Activated CD8-positive, alpha-beta memory T cell treated with anti-CD3 and anti-CD28 coated beads, Interleukin-2, amount 10 ng/mL, durations not matched to agents 7 days and 5 days (primary cell): ENCODE results near the gene PHF13. TPM values are rescaled to one million over a fixed set of nuclear protein-coding genes. Genes with fewer than 3 reads are reported as not detected.

Experiments
- ATAC-seq: fragments of 150-1000 bp; cut with Tn5 transposase; one replicate; pipeline ENCODE4 v1.10.0; 2021; ENCODE audit warnings: moderate library complexity
- CTCF ChIA-PET: fragments of 350-600 bp; sonication (Branson Sonifier 250); formaldehyde crosslinking; loops from one replicate; lab custom pipeline; 2021; ENCODE audit warnings: antibody characterized with exemption; lab: Charles Lee
- DNase-seq: peaks from one replicate; pipeline ENCODE4 v3.0.0-alpha.2; 2020
- H3K27ac Mint-ChIP-seq: one replicate; pipeline ENCODE4 v1.8.0; 2021; ENCODE audit warnings: mild to moderate bottlenecking, mixed read lengths
- H3K27me3 Mint-ChIP-seq: one replicate; pipeline ENCODE4 v1.8.0; 2021; ENCODE audit warnings: mixed read lengths
- H3K36me3 Mint-ChIP-seq: one replicate; pipeline ENCODE4 v1.8.0; 2021; ENCODE audit warnings: mild to moderate bottlenecking, mixed read lengths
- H3K4me1 Mint-ChIP-seq: one replicate; pipeline ENCODE4 v1.8.0; 2021; ENCODE audit warnings: mixed read lengths
- H3K4me3 Mint-ChIP-seq: one replicate; pipeline ENCODE4 v1.8.0; 2021; ENCODE audit warnings: mild to moderate bottlenecking, moderate library complexity, mixed read lengths
- H3K9me3 Mint-ChIP-seq: one replicate; pipeline ENCODE4 v1.8.0; 2022; ENCODE audit warnings: low read depth, mixed read lengths
- total RNA-seq, 2 experiments: library from RNA; stranded (reverse); gene quantifications; one replicate each; pipeline ENCODE4 v1.2.3, GENCODE V29; 2021

Gene PHF13
- total RNA-seq, 2 experiments from 2014 or later = 10.7 to 15.9 TPM

DNA sequence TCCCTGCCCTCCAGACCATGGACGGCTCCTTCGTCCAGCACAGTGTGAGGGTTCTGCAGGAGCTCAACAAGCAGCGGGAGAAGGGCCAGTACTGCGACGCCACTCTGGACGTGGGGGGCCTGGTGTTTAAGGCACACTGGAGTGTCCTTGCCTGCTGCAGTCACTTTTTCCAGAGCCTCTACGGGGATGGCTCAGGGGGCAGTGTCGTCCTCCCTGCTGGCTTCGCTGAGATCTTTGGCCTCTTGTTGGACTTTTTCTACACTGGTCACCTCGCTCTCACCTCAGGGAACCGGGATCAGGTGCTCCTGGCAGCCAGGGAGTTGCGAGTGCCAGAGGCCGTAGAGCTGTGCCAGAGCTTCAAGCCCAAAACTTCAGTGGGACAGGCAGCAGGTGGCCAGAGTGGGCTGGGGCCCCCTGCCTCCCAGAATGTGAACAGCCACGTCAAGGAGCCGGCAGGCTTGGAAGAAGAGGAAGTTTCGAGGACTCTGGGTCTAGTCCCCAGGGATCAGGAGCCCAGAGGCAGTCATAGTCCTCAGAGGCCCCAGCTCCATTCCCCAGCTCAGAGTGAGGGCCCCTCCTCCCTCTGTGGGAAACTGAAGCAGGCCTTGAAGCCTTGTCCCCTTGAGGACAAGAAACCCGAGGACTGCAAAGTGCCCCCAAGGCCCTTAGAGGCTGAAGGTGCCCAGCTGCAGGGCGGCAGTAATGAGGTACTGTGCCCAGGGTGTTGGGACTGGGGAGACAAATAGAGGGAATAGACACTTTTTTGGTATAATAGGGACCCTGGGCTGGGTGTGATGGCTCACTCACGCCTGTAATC lies 32.7 kb upstream of the PHF13 start:
- no peaks in the 10 kb centered on the region for H3K27me3 Mint-ChIP-seq
- CTCF ChIA-PET = interaction anchor here (0.9 to 2.2 kb wide), 3 partner anchors 12 to 26 kb away, joined by 3 to 24 read pairs (median 5); partner anchors contain the start of genes NOL9 and TAS1R1

DNA sequence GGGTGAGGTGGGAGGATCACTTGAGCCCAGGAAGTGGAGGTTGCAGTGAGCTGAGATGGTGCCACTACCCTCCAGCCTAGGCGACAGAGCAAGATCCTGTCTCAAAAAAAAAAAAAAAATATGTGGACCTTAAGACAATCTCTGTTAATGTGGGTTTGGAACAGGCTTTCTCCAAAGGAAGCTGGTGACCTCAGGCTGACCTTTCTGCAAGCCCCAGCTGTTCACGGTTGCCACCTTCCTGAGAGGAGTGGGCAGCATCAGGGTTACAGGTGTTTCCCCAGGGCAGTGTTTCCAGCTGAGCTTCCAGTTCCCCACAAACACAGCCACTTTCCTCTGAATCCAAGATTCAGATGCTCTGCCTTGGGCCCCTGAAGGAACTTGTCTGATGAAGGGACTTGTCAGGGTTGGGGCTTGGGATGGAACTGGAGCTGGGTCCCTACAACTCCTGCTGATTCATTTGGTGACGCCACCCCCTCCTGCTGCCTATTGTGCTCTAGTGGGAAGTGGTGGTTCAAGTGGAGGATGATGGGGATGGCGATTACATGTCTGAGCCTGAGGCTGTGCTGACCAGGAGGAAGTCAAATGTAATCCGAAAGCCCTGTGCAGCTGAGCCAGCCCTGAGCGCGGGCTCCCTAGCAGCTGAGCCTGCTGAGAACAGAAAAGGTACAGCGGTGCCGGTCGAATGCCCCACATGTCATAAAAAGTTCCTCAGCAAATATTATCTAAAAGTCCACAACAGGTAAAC lies 31.8 kb upstream of the PHF13 start:
- H3K27ac Mint-ChIP-seq = peak overlapping the region; percentile 14
- no peaks in the 10 kb centered on the region for H3K36me3 Mint-ChIP-seq
- H3K4me3 Mint-ChIP-seq = no peak overlapping the region
- ATAC-seq (no peak), DNase-seq (no peak)
- H3K4me1 Mint-ChIP-seq = peaks cover 31% of the 10 kb centered on the region
- H3K9me3 Mint-ChIP-seq = no peaks in the 10 kb centered on the region
- CTCF ChIA-PET = interaction anchor here (1.6 to 2.2 kb wide), 2 partner anchors 27 to 29 kb away, joined by 3 to 24 read pairs; partner anchors contain the start of genes NOL9 and TAS1R1
- H3K27me3 Mint-ChIP-seq = no peaks in the 10 kb centered on the region

More for the DNA sequence above, 32.7 kb upstream of the PHF13 start:
- H3K4me1 Mint-ChIP-seq = peaks cover 31% of the 10 kb centered on the region
- H3K27ac Mint-ChIP-seq = peak overlapping the region; percentile 94
- ATAC-seq = no peak
- DNase-seq = no peak
- H3K36me3 Mint-ChIP-seq = no peaks in the 10 kb centered on the region
- H3K9me3 Mint-ChIP-seq = no peaks in the 10 kb centered on the region
- H3K4me3 Mint-ChIP-seq = peak overlapping the region; percentile 94

- Mint-ChIP-seq H3K4me1 (peaks cover 32% of the 10 kb centered on the region), H3K27ac (peak overlapping the region; percentile 53), H3K36me3 (no peaks in the 10 kb centered on the region), H3K4me3 (no peak overlapping the region), H3K9me3 (no peaks in the 10 kb centered on the region), H3K27me3 (no peaks in the 10 kb centered on the region)
- CTCF ChIA-PET = interaction anchor here (1.1 to 1.6 kb wide), 3 partner anchors 18 to 29 kb away, joined by 3 read pairs; no protein-coding TSS in a partner anchor
- DNase-seq = no peak
- ATAC-seq = no peak
These were observed 31.2 kb upstream of the PHF13 start for GRCh38 chr1:6582370-6582769.

DNA sequence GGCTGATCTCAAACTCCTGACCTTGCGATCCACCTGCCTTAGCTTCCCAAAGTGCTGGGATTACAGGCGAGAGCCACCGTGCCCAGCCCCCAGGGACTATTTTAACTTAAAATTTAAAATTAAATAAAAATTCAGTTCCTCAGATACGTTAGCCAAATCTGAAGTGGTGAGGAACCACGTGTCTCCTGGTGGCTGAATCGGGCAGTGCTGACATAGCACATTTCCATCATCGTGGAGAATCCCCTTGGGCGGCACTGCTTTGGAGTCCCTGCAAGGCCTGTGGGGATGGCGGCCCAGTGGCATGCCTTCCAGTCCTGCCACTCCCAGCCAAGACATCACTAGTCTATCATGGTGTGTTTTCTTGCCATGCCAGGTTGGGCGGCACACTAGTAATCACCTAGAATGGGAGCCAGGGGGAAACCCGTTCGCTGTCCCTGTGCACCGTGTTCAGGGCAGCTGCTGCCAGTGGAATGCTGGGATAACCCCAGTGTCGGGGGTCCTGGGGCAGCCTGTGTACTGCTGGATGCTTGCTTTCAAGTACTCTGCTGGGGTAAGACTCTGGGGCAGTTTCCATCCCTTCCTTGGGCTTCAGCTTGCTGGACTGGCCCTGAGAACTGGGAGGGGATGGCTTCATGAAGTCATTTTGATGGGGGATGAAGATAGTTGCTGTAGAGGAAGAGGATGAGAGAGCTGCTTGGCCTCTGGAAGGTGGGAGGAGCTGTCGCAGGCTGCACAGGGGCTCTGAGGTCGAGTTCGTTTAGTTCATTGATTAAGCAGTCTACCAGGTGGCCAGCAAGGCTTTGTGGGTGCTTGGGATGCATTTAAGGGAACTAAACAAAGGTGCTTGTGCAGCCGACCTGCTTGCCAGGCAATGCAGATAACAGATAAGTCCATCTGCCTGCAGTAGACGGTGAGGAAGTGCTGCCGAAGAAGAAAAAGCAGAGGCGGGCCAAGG lies 29.1 kb upstream of the PHF13 start:
- H3K9me3 Mint-ChIP-seq = no peaks in the 10 kb centered on the region
- CTCF ChIA-PET = interaction anchor here (0.7 kb wide), 1 partner anchor 1083 kb away, joined by 3 read pairs; no protein-coding TSS in a partner anchor
- H3K4me1 Mint-ChIP-seq = peaks cover 27% of the 10 kb centered on the region
- H3K27me3 Mint-ChIP-seq = no peaks in the 10 kb centered on the region
- ATAC-seq = no peak
- peak overlapping the region; percentile 3 for H3K27ac Mint-ChIP-seq
- no peak overlapping the region for H3K4me3 Mint-ChIP-seq
- no peak for DNase-seq
- H3K36me3 Mint-ChIP-seq = peaks cover 2% of the 10 kb centered on the region

- Mint-ChIP-seq H3K27me3 (no peaks in the 10 kb centered on the region), H3K27ac (peak overlapping the region; percentile 3), H3K4me1 (peaks cover 24% of the 10 kb centered on the region), H3K36me3 (peaks cover 3% of the 10 kb centered on the region), H3K4me3 (no peak overlapping the region), H3K9me3 (no peaks in the 10 kb centered on the region)
- ATAC-seq (no peak), DNase-seq (no peak)
- CTCF ChIA-PET = no interaction called here
These were observed 28.3 kb upstream of the PHF13 start for GRCh38 chr1:6585081-6585722.

DNA sequence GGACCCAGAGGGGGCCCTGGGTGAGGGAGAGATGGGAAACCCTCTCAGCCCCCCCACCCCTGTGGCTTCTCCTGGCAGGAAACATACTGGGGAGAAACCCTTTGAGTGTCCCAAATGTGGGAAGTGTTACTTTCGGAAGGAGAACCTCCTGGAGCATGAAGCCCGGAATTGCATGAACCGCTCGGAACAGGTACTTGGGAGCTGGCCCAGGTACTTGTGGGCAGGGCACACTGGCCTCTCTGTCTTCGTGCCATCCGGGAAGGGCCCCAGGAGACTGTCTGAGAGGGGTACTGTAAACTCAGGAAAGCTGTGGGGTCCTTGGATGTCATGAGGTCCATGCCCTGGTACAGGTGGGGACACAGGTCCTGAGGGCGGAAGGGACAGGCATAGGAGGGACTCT lies 27.7 kb upstream of the PHF13 start:
- Mint-ChIP-seq H3K9me3 (no peaks in the 10 kb centered on the region), H3K4me3 (no peak overlapping the region), H3K27ac (no peak overlapping the region), H3K4me1 (peaks cover 18% of the 10 kb centered on the region), H3K36me3 (peaks cover 3% of the 10 kb centered on the region), H3K27me3 (no peaks in the 10 kb centered on the region)
- ATAC-seq (no peak), DNase-seq (no peak)
- CTCF ChIA-PET = no interaction called here

DNA sequence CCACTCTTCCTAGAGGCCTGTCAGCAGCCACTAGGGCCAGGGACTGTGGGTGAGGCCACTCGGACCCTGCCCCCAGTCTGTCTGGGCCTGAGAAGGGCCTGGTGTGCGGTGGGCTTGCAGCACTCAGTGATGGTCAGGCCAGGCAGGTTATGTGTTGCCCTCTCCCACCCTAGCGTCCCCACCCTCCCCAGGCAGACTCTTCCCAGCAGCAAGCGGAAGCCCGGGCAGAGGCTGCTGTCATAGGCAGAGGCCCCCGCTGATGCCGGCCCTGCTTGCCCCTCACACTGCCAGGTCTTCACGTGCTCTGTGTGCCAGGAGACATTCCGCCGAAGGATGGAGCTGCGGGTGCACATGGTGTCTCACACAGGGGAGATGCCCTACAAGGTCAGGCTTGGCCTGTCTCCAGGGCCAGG lies 27.1 kb upstream of the PHF13 start:
- CTCF ChIA-PET = no interaction called here
- Mint-ChIP-seq H3K9me3 (no peaks in the 10 kb centered on the region), H3K27me3 (no peaks in the 10 kb centered on the region), H3K27ac (no peak overlapping the region), H3K4me3 (no peak overlapping the region), H3K36me3 (peaks cover 3% of the 10 kb centered on the region), H3K4me1 (peaks cover 20% of the 10 kb centered on the region)
- DNase-seq (no peak), ATAC-seq (no peak)

- Mint-ChIP-seq H3K4me3 (no peak overlapping the region), H3K27ac (peak overlapping the region; percentile 33), H3K4me1 (peaks cover 20% of the 10 kb centered on the region), H3K9me3 (no peaks in the 10 kb centered on the region), H3K27me3 (no peaks in the 10 kb centered on the region), H3K36me3 (peaks cover 3% of the 10 kb centered on the region)
- DNase-seq (no peak), ATAC-seq (no peak)
- CTCF ChIA-PET = interaction anchor here (1.0 to 1.3 kb wide), 3 partner anchors 16 to 99 kb away, joined by 3 read pairs; partner anchors contain the start of gene KLHL21
These were observed 26.1 kb upstream of the PHF13 start for GRCh38 chr1:6587261-6588005.

- H3K27ac Mint-ChIP-seq = peak overlapping the region; percentile 33
- H3K4me1 Mint-ChIP-seq = peaks cover 27% of the 10 kb centered on the region
- H3K9me3 Mint-ChIP-seq = no peaks in the 10 kb centered on the region
- ATAC-seq = no peak
- no peak overlapping the region for H3K4me3 Mint-ChIP-seq
- CTCF ChIA-PET = interaction anchor here (1.0 to 1.3 kb wide), 2 partner anchors 15 to 100 kb away, joined by 3 read pairs; partner anchors contain the start of gene KLHL21
- no peaks in the 10 kb centered on the region for H3K27me3 Mint-ChIP-seq
- no peak for DNase-seq
- peaks cover 6% of the 10 kb centered on the region for H3K36me3 Mint-ChIP-seq
These were observed 25.2 kb upstream of the PHF13 start for GRCh38 chr1:6588128-6588892.

- Mint-ChIP-seq H3K4me1 (peaks cover 29% of the 10 kb centered on the region), H3K4me3 (no peak overlapping the region), H3K36me3 (peaks cover 6% of the 10 kb centered on the region), H3K27ac (peak overlapping the region; percentile 2), H3K9me3 (no peaks in the 10 kb centered on the region), H3K27me3 (no peaks in the 10 kb centered on the region)
- DNase-seq (no peak), ATAC-seq (no peak)
- CTCF ChIA-PET = no interaction called here
These were observed 24.5 kb upstream of the PHF13 start for GRCh38 chr1:6588893-6589520.

GRCh38 chr1:6590046-6590445 lies 23.5 kb upstream of the PHF13 start:
- Mint-ChIP-seq H3K4me3 (no peak overlapping the region), H3K27me3 (no peaks in the 10 kb centered on the region), H3K36me3 (peaks cover 10% of the 10 kb centered on the region), H3K4me1 (peaks cover 30% of the 10 kb centered on the region), H3K9me3 (no peaks in the 10 kb centered on the region), H3K27ac (no peak overlapping the region)
- ATAC-seq (no peak), DNase-seq (no peak)
- CTCF ChIA-PET = no interaction called here
